Neural cell (in vitro differentiated cells): Measurements from ENCODE around the gene DCUN1D3.

Source experiments
- CTCF ChIP-seq: fragments of 450-650 bp; IDR thresholded peaks from 2 replicates; pipeline ENCODE4 v1.5.1; 2014; ENCODE audit warnings: antibody characterized with exemption, mild to moderate bottlenecking, moderate library complexity; ENCODE audit not compliant: poor library complexity, severe bottlenecking
- EP300 ChIP-seq: fragments of 450-650 bp; conservative IDR thresholded peaks from 2 replicates; pipeline ENCODE4 v1.6.1; 2014; ENCODE audit warnings: antibody characterized with exemption, mild to moderate bottlenecking, moderate library complexity; ENCODE audit not compliant: poor library complexity, severe bottlenecking
- EZH2 ChIP-seq: fragments of 200-600, 300-800 bp; shearing (Covaris generic), sonication (generic); IDR thresholded peaks from 2 replicates; pipeline ENCODE4 v1.6.1; 2014; ENCODE audit warnings: antibody characterized with exemption, low read length, borderline replicate concordance, mild to moderate bottlenecking; ENCODE audit not compliant: insufficient read depth, poor library complexity, severe bottlenecking
- MXI1 ChIP-seq: fragments of 450-650 bp; conservative IDR thresholded peaks from 2 replicates; pipeline ENCODE4 v1.6.1; 2014; ENCODE audit warnings: antibody characterized with exemption, mild to moderate bottlenecking; ENCODE audit not compliant: poor library complexity, severe bottlenecking
- POLR2AphosphoS5 ChIP-seq: IDR thresholded peaks from 2 replicates; pipeline ENCODE4 v1.6.1; 2012
- REST ChIP-seq: IDR thresholded peaks from 2 replicates; pipeline ENCODE4 v1.6.1; 2012; ENCODE audit warnings: borderline replicate concordance
- SMC3 ChIP-seq: fragments of 450-650 bp; conservative IDR thresholded peaks from 2 replicates; pipeline ENCODE4 v1.6.1; 2014; ENCODE audit warnings: antibody characterized with exemption, mild to moderate bottlenecking, moderate library complexity; ENCODE audit not compliant: poor library complexity

GRCh38 chr16:20838240-20838639 lies 61.9 kb downstream of the DCUN1D3 start:
- TF ChIP-seq POLR2AphosphoS5 (no peak), CTCF (no peak), SMC3 (no peak), EP300 (no peak), EZH2 (no peak), REST (no peak), MXI1 (no peak)
